A673 (cell line): ENCODE results near the gene OTOP3. TPM values are rescaled to one million over a fixed set of nuclear protein-coding genes. Genes with fewer than 3 reads are reported as not detected.

Experiments used
- BruUV-seq: library from RNA; stranded (reverse); fragments of 400-500 nt; replicated peaks from 2 replicates; lab custom pipeline; 2021; lab: Mats Ljungman, UMichigan
- CTCF ChIA-PET: fragments of 300-600 bp; sonication (Branson Sonifier 250); formaldehyde crosslinking; loops from one replicate; lab custom pipeline; 2022; ENCODE audit warnings: antibody characterized with exemption; lab: Charles Lee
- POLR2A ChIA-PET: fragments of 300-600 bp; sonication (Branson Sonifier 250); formaldehyde crosslinking; loops from one replicate; lab custom pipeline; 2022; ENCODE audit warnings: antibody characterized with exemption; ENCODE audit not compliant: low non-redundant PET; lab: Charles Lee
- DNase-seq: peaks from one replicate; pipeline ENCODE4 v3.0.0-alpha.2; 2015; ENCODE audit warnings: low spot score
- H3K27ac ChIP-seq: fragments of 200-600 bp; sonication (generic); 2 replicates; pipeline ENCODE4 v1.5.1; 2016; ENCODE audit warnings: mixed run types, low read depth, mild to moderate bottlenecking, mixed read lengths, antibody characterized with exemption, low read length; ENCODE audit not compliant: poor library complexity, severe bottlenecking
- H3K27me3 ChIP-seq: fragments of 200-600 bp; sonication (generic); replicated peaks from 2 replicates; pipeline ENCODE4 v1.6.1; 2017; ENCODE audit warnings: mixed run types, low read depth, mild to moderate bottlenecking, mixed read lengths, antibody characterized with exemption, low read length; ENCODE audit not compliant: insufficient read depth, poor library complexity
- H3K36me3 ChIP-seq: fragments of 200-600 bp; sonication (generic); 2 replicates; pipeline ENCODE4 v1.6.1; 2016; ENCODE audit warnings: mixed run types, mild to moderate bottlenecking, mixed read lengths, antibody characterized with exemption, low read length; ENCODE audit not compliant: insufficient read depth, poor library complexity, severe bottlenecking
- H3K4me1 ChIP-seq: fragments of 200-600 bp; sonication (generic); 2 replicates; pipeline ENCODE4 v1.6.1; 2017; ENCODE audit warnings: mixed run types, mild to moderate bottlenecking, mixed read lengths, antibody characterized with exemption, low read length; ENCODE audit not compliant: insufficient read depth, poor library complexity, severe bottlenecking
- H3K4me3 ChIP-seq: fragments of 200-600 bp; sonication (generic); 2 replicates; pipeline ENCODE4 v1.5.1; 2016; ENCODE audit warnings: low read depth, mixed run types, mild to moderate bottlenecking, mixed read lengths, low read length; ENCODE audit not compliant: poor library complexity, severe bottlenecking
- H3K9me3 ChIP-seq: fragments of 200-600 bp; sonication (generic); 2 replicates; pipeline ENCODE4 v1.6.1; 2016; ENCODE audit warnings: mixed run types, low read depth, mild to moderate bottlenecking, mixed read lengths, antibody characterized with exemption, low read length; ENCODE audit not compliant: poor library complexity, severe bottlenecking
- CTCF ChIP-seq: fragments of 300-800, 200-600 bp; sonication (generic); conservative IDR thresholded peaks from 2 replicates; pipeline ENCODE4 v1.5.1; 2017; ENCODE audit warnings: low read depth, mild to moderate bottlenecking, antibody characterized with exemption, low read length, moderate library complexity, mixed read lengths
- EZH2 ChIP-seq: fragments of 200-600 bp; sonication (generic); IDR thresholded peaks from 2 replicates; pipeline ENCODE4 v1.6.1; 2017; ENCODE audit warnings: borderline replicate concordance, low read depth, mild to moderate bottlenecking, mixed read lengths, antibody characterized with exemption, low read length; ENCODE audit not compliant: poor library complexity, severe bottlenecking
- intact Hi-C: fragments of 100-400 bp; cut with micrococcal nuclease; formaldehyde crosslinking; loops from one replicate; pipeline ENCODE4 v1.10.0; 2022; ENCODE audit not compliant: unreplicated experiment
- total RNA-seq: library from RNA; stranded (reverse); gene quantifications from 2 replicates; pipeline ENCODE4 v1.2.3, GENCODE V29; 2021

OTOP3 gene
- total RNA-seq, 1 experiment from 2014 or later: not detected

DNA sequence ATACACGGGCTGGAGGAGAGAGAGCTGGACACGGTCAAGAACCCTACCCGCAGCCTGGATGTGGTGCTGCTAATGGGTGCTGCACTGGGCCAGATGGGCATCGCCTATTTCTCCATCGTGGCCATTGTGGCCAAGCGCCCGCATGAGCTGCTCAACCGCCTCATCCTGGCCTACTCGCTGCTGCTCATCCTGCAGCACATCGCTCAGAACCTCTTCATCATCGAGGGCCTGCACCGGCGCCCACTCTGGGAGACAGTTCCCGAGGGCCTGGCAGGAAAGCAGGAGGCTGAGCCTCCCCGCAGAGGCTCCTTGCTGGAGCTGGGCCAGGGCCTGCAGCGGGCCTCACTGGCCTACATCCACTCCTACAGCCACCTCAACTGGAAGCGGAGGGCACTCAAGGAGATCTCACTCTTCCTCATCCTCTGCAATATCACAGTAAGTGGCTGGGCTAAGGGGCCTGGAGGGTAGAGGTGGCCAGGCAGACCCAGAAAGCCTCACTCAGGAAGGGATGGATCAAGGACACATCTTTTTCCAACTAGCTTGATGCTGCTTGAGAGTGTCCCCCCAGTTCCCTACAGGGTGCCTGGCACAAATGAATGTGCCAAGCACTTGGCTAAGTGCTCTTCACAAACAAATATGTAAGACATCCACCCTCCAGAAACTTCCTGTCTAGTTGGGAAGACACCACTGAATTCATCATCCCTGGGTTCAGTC lies 11.5 kb downstream of the OTOP3 start:
- H3K4me3 ChIP-seq: no peak overlapping the region
- no peak overlapping the region for H3K27ac ChIP-seq
- BruUV-seq: no TSS peak
- H3K9me3 ChIP-seq: no peaks in the 10 kb centered on the region
- CTCF ChIA-PET: no interaction called here
- TF ChIP-seq CTCF (no peak), EZH2 (no peak)
- no peak for DNase-seq
- H3K4me1 ChIP-seq: no peaks in the 10 kb centered on the region
- H3K27me3 ChIP-seq: peaks cover 86% of the 10 kb centered on the region
- H3K36me3 ChIP-seq: no peaks in the 10 kb centered on the region
- POLR2A ChIA-PET: no interaction called here
- intact Hi-C loops: no loop called here

DNA sequence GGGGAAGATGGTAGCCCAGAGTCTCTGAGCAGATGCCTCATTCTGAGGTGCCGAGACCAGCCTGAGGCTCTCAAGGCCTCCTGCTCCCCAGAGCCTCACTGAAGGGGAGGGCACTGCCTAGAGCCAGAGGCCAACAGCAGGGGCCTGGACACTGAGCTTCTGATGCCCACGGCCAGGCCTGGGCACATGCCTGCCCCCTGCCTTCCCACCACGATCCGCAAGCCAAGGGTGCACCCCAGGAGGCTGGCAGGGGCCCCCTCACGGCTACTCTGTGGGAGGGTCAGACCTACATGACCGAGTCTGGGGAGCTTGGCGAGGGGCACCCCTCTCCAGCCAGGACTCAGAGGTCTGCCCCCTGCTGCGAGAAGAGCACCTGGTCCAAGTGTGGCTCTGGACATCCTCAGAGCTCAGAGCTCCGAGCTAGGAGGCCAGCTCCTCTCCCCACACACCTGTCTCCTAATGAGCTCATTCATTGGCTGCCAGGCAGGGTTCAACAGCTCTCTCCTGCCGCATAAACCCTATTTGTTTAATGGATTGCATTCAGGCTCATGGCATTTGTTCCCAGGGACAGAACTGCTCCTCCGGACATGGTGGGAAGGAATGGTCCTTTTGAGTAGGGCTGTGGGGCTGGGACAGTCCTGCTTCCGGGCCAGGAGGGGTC lies 13.9 kb downstream of the OTOP3 start:
- TF ChIP-seq CTCF (no peak), EZH2 (no peak)
- no peaks in the 10 kb centered on the region for H3K4me1 ChIP-seq
- intact Hi-C loops: loop anchor here (10.0 kb wide), 1 partner anchor 205 kb away; the partner anchor contains the start of gene NHERF1
- H3K27ac ChIP-seq: no peak overlapping the region
- ChIA-PET POLR2A (no interaction called here), CTCF (interaction anchor here (0.6 to 1.8 kb wide), 2 partner anchors 11 to 160 kb away, joined by 5 to 9 read pairs; no protein-coding TSS in a partner anchor)
- BruUV-seq: no TSS peak
- H3K36me3 ChIP-seq: no peaks in the 10 kb centered on the region
- H3K27me3 ChIP-seq: peaks cover 86% of the 10 kb centered on the region
- no peak for DNase-seq
- H3K9me3 ChIP-seq: no peaks in the 10 kb centered on the region
- no peak overlapping the region for H3K4me3 ChIP-seq

- Histone ChIP-seq H3K27me3 (peaks cover 86% of the 10 kb centered on the region), H3K4me1 (no peaks in the 10 kb centered on the region), H3K27ac (no peak overlapping the region), H3K4me3 (no peak overlapping the region), H3K36me3 (no peaks in the 10 kb centered on the region), H3K9me3 (no peaks in the 10 kb centered on the region)
- ChIA-PET CTCF (no interaction called here), POLR2A (no interaction called here)
- no peak for DNase-seq
- no TSS peak for BruUV-seq
- intact Hi-C loops: loop anchor here (10.0 kb wide), 1 partner anchor 205 kb away; the partner anchor contains the start of gene NHERF1
- TF ChIP-seq EZH2 (no peak), CTCF (no peak)
These were observed 14.5 kb downstream of the OTOP3 start for GRCh38 chr17:74950207-74950606.
